Panc1 (cell line): ENCODE data around the gene NNAT. TPM values are rescaled to one million over a fixed set of nuclear protein-coding genes. Genes with fewer than 3 reads are reported as not detected.

Experiments used
- ATAC-seq: fragments of 200-7000 bp; cut with Tn5 transposase; 2 replicates; pipeline ENCODE4 v1.9.1; 2020; ENCODE audit warnings: mild to moderate bottlenecking, moderate library complexity
- BruUV-seq: library from RNA; stranded (reverse); fragments of 400-500 nt; replicated peaks from 2 replicates; lab custom pipeline; 2021; lab: Mats Ljungman, UMichigan
- CTCF ChIA-PET: fragments of 300-600 bp; sonication (Branson Sonifier 250); formaldehyde crosslinking; loops from one replicate; lab custom pipeline; 2022; ENCODE audit warnings: antibody characterized with exemption; lab: Charles Lee
- POLR2A ChIA-PET: fragments of 300-600 bp; sonication (Branson Sonifier 250); formaldehyde crosslinking; loops from one replicate; lab custom pipeline; 2022; ENCODE audit warnings: antibody characterized with exemption; lab: Charles Lee
- DNase-seq: peaks from one replicate; pipeline ENCODE4 v3.0.0-alpha.2; 2010; ENCODE audit warnings: low read depth, low spot score
- H3K27ac ChIP-seq: 2 replicates; pipeline ENCODE4 v1.5.1; 2011; ENCODE audit warnings: mild to moderate bottlenecking, low read length, inconsistent platforms
- H3K27me3 ChIP-seq: fragments of 200-500 bp; sonication (Bioruptor generic); 2 replicates; pipeline ENCODE4 v1.6.0; 2014; ENCODE audit warnings: low read length, inconsistent platforms; ENCODE audit not compliant: control insufficient read depth, insufficient read depth
- H3K36me3 ChIP-seq: fragments of 200-500 bp; sonication (Bioruptor generic); 2 replicates; pipeline ENCODE4 v1.5.1; 2014; ENCODE audit warnings: inconsistent platforms, mild to moderate bottlenecking, low read length, moderate library complexity; ENCODE audit not compliant: control insufficient read depth, insufficient read depth
- H3K4me1 ChIP-seq: 2 replicates; pipeline ENCODE4 v1.5.1; 2011; ENCODE audit warnings: inconsistent platforms, mild to moderate bottlenecking, low read length, moderate library complexity; ENCODE audit not compliant: control insufficient read depth, insufficient read depth
- H3K4me3 ChIP-seq, 2 experiments: 2 replicates each; pipeline ENCODE4 v1.5.1; 2011 to 2012; ENCODE audit warnings: low read depth in 2 of 2, low read length in 2 of 2, mild to moderate bottlenecking in 2 of 2, inconsistent platforms in 1 of 2, moderate library complexity in 1 of 2
- H3K9me3 ChIP-seq: fragments of 200-500 bp; sonication (Bioruptor generic); 2 replicates; pipeline ENCODE4 v1.5.1; 2014; ENCODE audit warnings: low read depth, mild to moderate bottlenecking, inconsistent platforms, low read length, moderate library complexity; ENCODE audit not compliant: control insufficient read depth, insufficient read depth
- POLR2AphosphoS5 ChIP-seq: IDR thresholded peaks from 2 replicates; pipeline ENCODE4 v1.6.1; 2012; ENCODE audit warnings: mild to moderate bottlenecking, low read depth, low read length, moderate library complexity
- SIN3A ChIP-seq: IDR thresholded peaks from 2 replicates; pipeline ENCODE4 v1.6.1; 2012; ENCODE audit warnings: low read depth, mild to moderate bottlenecking, low read length, moderate library complexity, borderline replicate concordance; ENCODE audit not compliant: insufficient read depth
- TCF7L2 ChIP-seq: IDR thresholded peaks from 2 replicates; pipeline ENCODE4 v1.6.1; 2011; ENCODE audit warnings: mild to moderate bottlenecking, low read depth, low read length, inconsistent platforms
- in situ Hi-C: cut with HindIII; loops from 2 replicates; pipeline ENCODE4 v1.10.0; 2016; ENCODE audit warnings: low sequenced_read_pairs, low pct_unique_long_range_greater_than_20kb
- intact Hi-C: fragments of 100-400 bp; cut with micrococcal nuclease; formaldehyde crosslinking; loops from one replicate; pipeline ENCODE4 v1.10.0; 2022; ENCODE audit not compliant: unreplicated experiment
- total RNA-seq: library from RNA; stranded (reverse); gene quantifications from one replicate; pipeline ENCODE4 v1.2.1, GENCODE V29; 2021; ENCODE audit not compliant: unreplicated experiment
- TF ChIP-seq, protein P1 (sequence below): fragments of 450-650 bp; IDR thresholded peaks from 2 replicates; pipeline ENCODE4 v1.5.1; 2017; ENCODE audit warnings: mild to moderate bottlenecking
- TF ChIP-seq, protein P2 (sequence below), 2 experiments: IDR thresholded peaks; 2 replicates each; pipeline ENCODE4 v1.6.1; 2011 to 2012; ENCODE audit warnings: low read depth in 2 of 2, control low read depth in 1 of 2, low read length in 1 of 2, mild to moderate bottlenecking in 1 of 2, moderate library complexity in 1 of 2; ENCODE audit not compliant: insufficient read depth in 1 of 2

NNAT gene
- total RNA-seq, 1 experiment from 2014 or later = not detected

GRCh38 chr20:37527638-37528445, 6.8 kb downstream of the NNAT start, which contains the start of gene BLCAP:
Gene BLCAP (minus strand): TSS chr20:37527876. CDS start chr20:37519174, 8,702 bp downstream.
- peak; percentile 91; the same call in 1 of the 2 replicates for TF ChIP-seq SIN3A
- TF ChIP-seq POLR2AphosphoS5 = peak; percentile 78
- TF ChIP-seq, protein P1, sequence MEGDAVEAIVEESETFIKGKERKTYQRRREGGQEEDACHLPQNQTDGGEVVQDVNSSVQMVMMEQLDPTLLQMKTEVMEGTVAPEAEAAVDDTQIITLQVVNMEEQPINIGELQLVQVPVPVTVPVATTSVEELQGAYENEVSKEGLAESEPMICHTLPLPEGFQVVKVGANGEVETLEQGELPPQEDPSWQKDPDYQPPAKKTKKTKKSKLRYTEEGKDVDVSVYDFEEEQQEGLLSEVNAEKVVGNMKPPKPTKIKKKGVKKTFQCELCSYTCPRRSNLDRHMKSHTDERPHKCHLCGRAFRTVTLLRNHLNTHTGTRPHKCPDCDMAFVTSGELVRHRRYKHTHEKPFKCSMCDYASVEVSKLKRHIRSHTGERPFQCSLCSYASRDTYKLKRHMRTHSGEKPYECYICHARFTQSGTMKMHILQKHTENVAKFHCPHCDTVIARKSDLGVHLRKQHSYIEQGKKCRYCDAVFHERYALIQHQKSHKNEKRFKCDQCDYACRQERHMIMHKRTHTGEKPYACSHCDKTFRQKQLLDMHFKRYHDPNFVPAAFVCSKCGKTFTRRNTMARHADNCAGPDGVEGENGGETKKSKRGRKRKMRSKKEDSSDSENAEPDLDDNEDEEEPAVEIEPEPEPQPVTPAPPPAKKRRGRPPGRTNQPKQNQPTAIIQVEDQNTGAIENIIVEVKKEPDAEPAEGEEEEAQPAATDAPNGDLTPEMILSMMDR = no peak
- TF ChIP-seq TCF7L2 = peak; percentile 62
- TF ChIP-seq, protein P2, sequence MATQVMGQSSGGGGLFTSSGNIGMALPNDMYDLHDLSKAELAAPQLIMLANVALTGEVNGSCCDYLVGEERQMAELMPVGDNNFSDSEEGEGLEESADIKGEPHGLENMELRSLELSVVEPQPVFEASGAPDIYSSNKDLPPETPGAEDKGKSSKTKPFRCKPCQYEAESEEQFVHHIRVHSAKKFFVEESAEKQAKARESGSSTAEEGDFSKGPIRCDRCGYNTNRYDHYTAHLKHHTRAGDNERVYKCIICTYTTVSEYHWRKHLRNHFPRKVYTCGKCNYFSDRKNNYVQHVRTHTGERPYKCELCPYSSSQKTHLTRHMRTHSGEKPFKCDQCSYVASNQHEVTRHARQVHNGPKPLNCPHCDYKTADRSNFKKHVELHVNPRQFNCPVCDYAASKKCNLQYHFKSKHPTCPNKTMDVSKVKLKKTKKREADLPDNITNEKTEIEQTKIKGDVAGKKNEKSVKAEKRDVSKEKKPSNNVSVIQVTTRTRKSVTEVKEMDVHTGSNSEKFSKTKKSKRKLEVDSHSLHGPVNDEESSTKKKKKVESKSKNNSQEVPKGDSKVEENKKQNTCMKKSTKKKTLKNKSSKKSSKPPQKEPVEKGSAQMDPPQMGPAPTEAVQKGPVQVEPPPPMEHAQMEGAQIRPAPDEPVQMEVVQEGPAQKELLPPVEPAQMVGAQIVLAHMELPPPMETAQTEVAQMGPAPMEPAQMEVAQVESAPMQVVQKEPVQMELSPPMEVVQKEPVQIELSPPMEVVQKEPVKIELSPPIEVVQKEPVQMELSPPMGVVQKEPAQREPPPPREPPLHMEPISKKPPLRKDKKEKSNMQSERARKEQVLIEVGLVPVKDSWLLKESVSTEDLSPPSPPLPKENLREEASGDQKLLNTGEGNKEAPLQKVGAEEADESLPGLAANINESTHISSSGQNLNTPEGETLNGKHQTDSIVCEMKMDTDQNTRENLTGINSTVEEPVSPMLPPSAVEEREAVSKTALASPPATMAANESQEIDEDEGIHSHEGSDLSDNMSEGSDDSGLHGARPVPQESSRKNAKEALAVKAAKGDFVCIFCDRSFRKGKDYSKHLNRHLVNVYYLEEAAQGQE (IDR thresholded peaks at IDR 0.05; ENCODE audit: insufficient read depth in 1 of 2, low read depth in 2 of 2, low read length in 1 of 2) = no peak
- CTCF ChIA-PET = interaction anchor here (0.5 kb wide), 1 partner anchor 1267 kb away, joined by 4 read pairs; no protein-coding TSS in a partner anchor
- POLR2A ChIA-PET = interaction anchor here (0.6 kb wide), 1 partner anchor 258 kb away, joined by 8 read pairs; no protein-coding TSS in a partner anchor
- Histone ChIP-seq H3K27me3 (no peaks in the 10 kb centered on the region), H3K27ac (peak within 1 kb of the TSS; percentile 97), H3K36me3 (peaks cover 5% of the 10 kb centered on the region; the same call in 1 of the 2 replicates), H3K4me1 (peaks cover 12% of the 10 kb centered on the region), H3K4me3 (peak within 1 kb of the TSS; percentile 86 to 99), H3K9me3 (no peaks in the 10 kb centered on the region)
- peak; percentile 75 for DNase-seq
- ATAC-seq = peak; percentile 95
- intact Hi-C loops = loop anchor here (5.0 kb wide), 1 partner anchor 121 kb away; no protein-coding TSS in a partner anchor
- in situ Hi-C loops = no loop called here
- BruUV-seq = no TSS peak

DNA sequence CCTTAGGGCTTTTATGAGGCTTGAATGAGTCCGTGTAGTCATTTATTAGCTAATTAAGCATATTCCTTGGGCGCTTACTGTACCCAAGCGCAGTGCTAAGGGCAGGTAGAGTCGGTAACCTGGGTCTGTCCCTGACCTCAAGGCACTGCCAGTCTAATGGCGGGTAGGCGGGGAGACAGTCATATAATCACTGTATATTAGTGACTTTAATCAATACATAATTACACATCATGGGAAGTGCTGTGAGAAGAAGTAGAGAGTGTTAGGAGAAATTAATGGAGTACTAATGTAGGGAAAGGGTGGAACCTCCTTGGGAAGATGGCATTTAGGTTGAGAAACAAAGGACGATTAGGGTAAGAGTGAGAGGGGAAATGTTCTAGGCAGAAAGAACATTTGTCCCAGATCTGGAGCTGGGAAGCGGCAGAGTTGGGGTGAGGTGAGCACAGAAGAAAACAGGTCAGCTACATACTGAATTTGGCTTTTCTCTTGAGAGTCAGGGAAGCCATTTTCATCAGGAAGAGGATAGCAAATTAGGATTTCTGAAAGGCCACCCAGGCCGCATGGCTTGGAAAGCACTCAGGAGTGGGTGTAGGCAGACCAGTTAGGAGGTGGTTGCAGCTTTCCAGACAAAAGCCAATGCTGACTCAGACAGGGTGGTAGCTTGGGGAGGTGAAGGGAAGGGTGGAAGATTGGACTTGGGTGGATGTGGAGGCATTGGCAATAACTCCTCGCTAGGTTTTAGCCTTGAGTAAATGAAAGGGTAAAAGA, 7.6 kb downstream of the NNAT start:
- CTCF ChIA-PET = no interaction called here

More for the DNA sequence above, 7.6 kb downstream of the NNAT start:
- TSS peak; percentile 97 for BruUV-seq
- in situ Hi-C loops (no loop called here), intact Hi-C loops (loop anchor here (5.0 kb wide), 1 partner anchor 121 kb away; no protein-coding TSS in a partner anchor)
- DNase-seq (no peak), ATAC-seq (peak; percentile 35)
- H3K27me3 ChIP-seq = no peaks in the 10 kb centered on the region
- peaks cover 12% of the 10 kb centered on the region for H3K4me1 ChIP-seq
- H3K27ac ChIP-seq = peak overlapping the region; percentile 97
- no peaks in the 10 kb centered on the region for H3K9me3 ChIP-seq
- POLR2A ChIA-PET = no interaction called here
- H3K4me3 ChIP-seq = peak overlapping the region; percentile 86 to 99
- H3K36me3 ChIP-seq = peaks cover 5% of the 10 kb centered on the region; the same call in 1 of the 2 replicates
- TF ChIP-seq, protein P2 (IDR thresholded peaks at IDR 0.05; ENCODE audit: insufficient read depth in 1 of 2, low read depth in 2 of 2, low read length in 1 of 2) = no peak
- TF ChIP-seq SIN3A (no peak), TCF7L2 (no peak), POLR2AphosphoS5 (no peak)
- TF ChIP-seq, protein P1 = no peak
